ENCODE measurements around the gene TIMMDC1.

The TIMMDC1 gene, protein sequence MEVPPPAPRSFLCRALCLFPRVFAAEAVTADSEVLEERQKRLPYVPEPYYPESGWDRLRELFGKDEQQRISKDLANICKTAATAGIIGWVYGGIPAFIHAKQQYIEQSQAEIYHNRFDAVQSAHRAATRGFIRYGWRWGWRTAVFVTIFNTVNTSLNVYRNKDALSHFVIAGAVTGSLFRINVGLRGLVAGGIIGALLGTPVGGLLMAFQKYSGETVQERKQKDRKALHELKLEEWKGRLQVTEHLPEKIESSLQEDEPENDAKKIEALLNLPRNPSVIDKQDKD

DNA sequence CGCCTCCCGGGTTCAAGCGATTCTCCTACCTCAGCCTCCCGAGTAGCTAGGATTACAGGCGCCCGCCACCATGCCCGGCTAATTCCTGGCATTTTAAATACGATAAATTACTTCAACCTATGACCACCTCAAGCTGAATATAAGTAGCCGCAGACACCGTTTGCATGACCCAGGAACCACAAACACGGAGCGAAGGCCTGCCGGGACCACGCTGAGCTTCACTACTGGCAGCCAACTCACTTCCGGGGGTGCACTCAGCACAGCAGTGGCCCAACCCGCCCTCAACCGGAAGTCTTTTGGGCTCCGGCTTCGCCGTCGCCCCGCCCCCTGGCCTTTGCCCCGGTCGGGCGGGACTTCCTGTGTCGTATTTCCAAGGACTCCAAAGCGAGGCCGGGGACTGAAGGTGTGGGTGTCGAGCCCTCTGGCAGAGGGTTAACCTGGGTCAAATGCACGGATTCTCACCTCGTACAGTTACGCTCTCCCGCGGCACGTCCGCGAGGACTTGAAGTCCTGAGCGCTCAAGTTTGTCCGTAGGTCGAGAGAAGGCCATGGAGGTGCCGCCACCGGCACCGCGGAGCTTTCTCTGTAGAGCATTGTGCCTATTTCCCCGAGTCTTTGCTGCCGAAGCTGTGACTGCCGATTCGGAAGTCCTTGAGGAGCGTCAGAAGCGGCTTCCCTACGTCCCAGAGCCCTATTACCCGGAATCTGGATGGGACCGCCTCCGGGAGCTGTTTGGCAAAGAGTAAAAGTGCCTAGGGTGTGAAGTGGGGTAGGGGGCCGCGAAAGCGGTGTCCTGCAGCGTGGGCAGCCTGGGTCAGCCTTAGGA, at the start of gene TIMMDC1:
TSS of gene TIMMDC1 (plus strand) at position 362 of the 826 bp plus-strand sequence. CDS start at position 549, 187 bp downstream.
- peaks cover 19% of the 10 kb centered on the region for H3K36me3 ChIP-seq (ENCODE audit: control insufficient read depth, insufficient read depth, low read length)
- peaks cover 10% of the 10 kb centered on the region for H3K4me1 ChIP-seq (ENCODE audit: control insufficient read depth, insufficient read depth, low read length)
- H3K9me3 ChIP-seq (ENCODE audit: control insufficient read depth, insufficient read depth, low read depth, low read length) = no peaks in the 10 kb centered on the region
- H3K27ac ChIP-seq (ENCODE audit: low read depth, low read length) = peak within 1 kb of the TSS; percentile 92
- H3K27me3 ChIP-seq (ENCODE audit: control insufficient read depth, insufficient read depth, low read length) = no peaks in the 10 kb centered on the region
- peak within 1 kb of the TSS; percentile 98 for H3K9ac ChIP-seq (ENCODE audit: low read length)
- peak within 1 kb of the TSS; percentile 99 for H3K4me3 ChIP-seq (ENCODE audit: low read depth, low read length)

GRCh38 chr3:119453822-119454221, 44.5 kb upstream of the TIMMDC1 start:
- Histone ChIP-seq H3K9ac (ENCODE audit: low read length) (no peak overlapping the region), H3K36me3 (ENCODE audit: control insufficient read depth, insufficient read depth, low read length) (peaks cover 96% of the 10 kb centered on the region), H3K27me3 (ENCODE audit: control insufficient read depth, insufficient read depth, low read length) (no peaks in the 10 kb centered on the region), H3K27ac (ENCODE audit: low read depth, low read length) (no peak overlapping the region), H3K9me3 (ENCODE audit: control insufficient read depth, insufficient read depth, low read depth, low read length) (no peaks in the 10 kb centered on the region), H3K4me3 (ENCODE audit: low read depth, low read length) (no peak overlapping the region), H3K4me1 (ENCODE audit: control insufficient read depth, insufficient read depth, low read length) (no peaks in the 10 kb centered on the region)

- no peak overlapping the region for H3K9ac ChIP-seq (ENCODE audit: low read length)
- no peaks in the 10 kb centered on the region for H3K9me3 ChIP-seq (ENCODE audit: control insufficient read depth, insufficient read depth, low read depth, low read length)
- no peak overlapping the region for H3K4me3 ChIP-seq (ENCODE audit: low read depth, low read length)
- no peaks in the 10 kb centered on the region for H3K4me1 ChIP-seq (ENCODE audit: control insufficient read depth, insufficient read depth, low read length)
- no peaks in the 10 kb centered on the region for H3K27me3 ChIP-seq (ENCODE audit: control insufficient read depth, insufficient read depth, low read length)
- peaks cover 98% of the 10 kb centered on the region for H3K36me3 ChIP-seq (ENCODE audit: control insufficient read depth, insufficient read depth, low read length)
- no peak overlapping the region for H3K27ac ChIP-seq (ENCODE audit: low read depth, low read length)
These were observed 41.9 kb upstream of the TIMMDC1 start for GRCh38 chr3:119456469-119456868.

DNA sequence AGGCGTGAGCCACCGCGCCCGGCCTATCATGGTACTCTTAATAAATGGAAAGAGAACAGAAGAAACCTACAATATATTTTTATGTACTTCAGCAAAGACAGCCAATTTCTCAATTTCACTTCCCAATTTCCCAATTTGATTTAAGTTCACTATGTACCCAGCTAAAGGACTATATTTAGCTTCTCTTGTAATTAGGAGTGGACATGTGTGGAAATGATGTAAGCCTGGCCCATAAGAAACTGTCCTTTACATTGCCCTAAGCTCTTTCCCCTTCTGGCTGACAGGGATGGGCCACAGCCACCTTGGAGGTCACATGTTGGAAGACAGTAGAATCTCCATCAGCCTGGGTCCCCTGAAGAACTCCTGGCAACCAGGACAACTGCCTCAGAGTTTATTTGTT, 41.1 kb upstream of the TIMMDC1 start:
- H3K4me1 ChIP-seq (ENCODE audit: control insufficient read depth, insufficient read depth, low read length) = no peaks in the 10 kb centered on the region
- H3K9ac ChIP-seq (ENCODE audit: low read length) = no peak overlapping the region
- no peaks in the 10 kb centered on the region for H3K9me3 ChIP-seq (ENCODE audit: control insufficient read depth, insufficient read depth, low read depth, low read length)
- H3K36me3 ChIP-seq (ENCODE audit: control insufficient read depth, insufficient read depth, low read length) = peaks cover 98% of the 10 kb centered on the region
- H3K4me3 ChIP-seq (ENCODE audit: low read depth, low read length) = no peak overlapping the region
- no peaks in the 10 kb centered on the region for H3K27me3 ChIP-seq (ENCODE audit: control insufficient read depth, insufficient read depth, low read length)
- H3K27ac ChIP-seq (ENCODE audit: low read depth, low read length) = no peak overlapping the region

- no peaks in the 10 kb centered on the region for H3K27me3 ChIP-seq (ENCODE audit: control insufficient read depth, insufficient read depth, low read length)
- H3K4me3 ChIP-seq (ENCODE audit: low read depth, low read length) = peak within 1 kb of the TSS; percentile 82
- H3K36me3 ChIP-seq (ENCODE audit: control insufficient read depth, insufficient read depth, low read length) = peaks cover 38% of the 10 kb centered on the region
- peaks cover 8% of the 10 kb centered on the region for H3K4me1 ChIP-seq (ENCODE audit: control insufficient read depth, insufficient read depth, low read length)
- H3K27ac ChIP-seq (ENCODE audit: low read depth, low read length) = peak within 1 kb of the TSS; percentile 57
- peak within 1 kb of the TSS; percentile 89 for H3K9ac ChIP-seq (ENCODE audit: low read length)
- H3K9me3 ChIP-seq (ENCODE audit: control insufficient read depth, insufficient read depth, low read depth, low read length) = no peaks in the 10 kb centered on the region
These were observed 34.9 kb upstream of the TIMMDC1 start, which contains the start of gene TMEM39A for GRCh38 chr3:119463171-119464169. TSS of gene TMEM39A (minus strand) at chr3:119463615. CDS start at chr3:119462074, 1,541 bp downstream.

- Histone ChIP-seq H3K27ac (ENCODE audit: low read depth, low read length) (no peak overlapping the region), H3K36me3 (ENCODE audit: control insufficient read depth, insufficient read depth, low read length) (peaks cover 16% of the 10 kb centered on the region), H3K27me3 (ENCODE audit: control insufficient read depth, insufficient read depth, low read length) (no peaks in the 10 kb centered on the region), H3K9ac (ENCODE audit: low read length) (peak overlapping the region; percentile 48), H3K9me3 (ENCODE audit: control insufficient read depth, insufficient read depth, low read depth, low read length) (no peaks in the 10 kb centered on the region), H3K4me3 (ENCODE audit: low read depth, low read length) (peak overlapping the region; percentile 99), H3K4me1 (ENCODE audit: control insufficient read depth, insufficient read depth, low read length) (peaks cover 16% of the 10 kb centered on the region)
These were observed 30.3 kb upstream of the TIMMDC1 start for GRCh38 chr3:119468041-119468440.

DNA sequence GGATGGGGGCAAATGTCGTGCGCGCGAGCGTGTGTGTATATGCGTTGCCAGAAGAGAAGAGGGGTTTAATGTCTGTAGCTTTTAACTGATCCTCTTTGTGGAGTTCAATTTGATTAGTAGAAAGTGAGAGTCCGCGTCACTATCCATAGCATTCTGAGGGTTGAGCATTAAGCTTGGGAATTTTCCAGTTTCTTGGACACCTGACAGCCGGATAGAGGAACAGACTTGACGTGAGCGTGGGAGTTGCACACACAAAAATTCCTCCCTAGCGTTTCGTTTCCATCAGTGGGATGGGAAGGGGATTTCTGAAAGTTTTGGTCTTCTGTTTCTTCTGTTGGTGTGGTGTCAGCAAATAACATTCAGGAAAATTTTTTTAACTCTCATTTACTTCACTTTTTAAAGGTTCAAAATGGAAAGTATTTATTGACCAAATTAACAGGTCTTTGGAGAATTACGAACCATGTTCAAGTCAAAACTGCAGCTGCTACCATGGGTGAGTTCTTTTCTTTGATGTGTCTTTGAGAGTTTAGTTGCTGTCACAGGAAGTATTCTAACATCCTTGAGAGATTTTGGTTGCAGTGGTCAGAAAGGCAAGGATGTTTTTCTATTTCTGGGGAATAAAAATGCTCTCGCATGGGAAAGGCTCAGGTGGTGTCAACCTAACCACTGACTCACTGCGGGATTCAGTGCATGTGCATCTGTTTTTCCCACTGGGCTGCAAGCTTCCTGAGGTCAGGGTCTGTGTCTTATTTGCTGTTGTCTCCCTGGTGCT, 28.7 kb upstream of the TIMMDC1 start:
- Histone ChIP-seq H3K9me3 (ENCODE audit: control insufficient read depth, insufficient read depth, low read depth, low read length) (no peaks in the 10 kb centered on the region), H3K4me1 (ENCODE audit: control insufficient read depth, insufficient read depth, low read length) (peaks cover 12% of the 10 kb centered on the region), H3K36me3 (ENCODE audit: control insufficient read depth, insufficient read depth, low read length) (peaks cover 21% of the 10 kb centered on the region), H3K9ac (ENCODE audit: low read length) (peak overlapping the region; percentile 80), H3K27me3 (ENCODE audit: control insufficient read depth, insufficient read depth, low read length) (no peaks in the 10 kb centered on the region), H3K4me3 (ENCODE audit: low read depth, low read length) (peak overlapping the region; percentile 99), H3K27ac (ENCODE audit: low read depth, low read length) (no peak overlapping the region)

DNA sequence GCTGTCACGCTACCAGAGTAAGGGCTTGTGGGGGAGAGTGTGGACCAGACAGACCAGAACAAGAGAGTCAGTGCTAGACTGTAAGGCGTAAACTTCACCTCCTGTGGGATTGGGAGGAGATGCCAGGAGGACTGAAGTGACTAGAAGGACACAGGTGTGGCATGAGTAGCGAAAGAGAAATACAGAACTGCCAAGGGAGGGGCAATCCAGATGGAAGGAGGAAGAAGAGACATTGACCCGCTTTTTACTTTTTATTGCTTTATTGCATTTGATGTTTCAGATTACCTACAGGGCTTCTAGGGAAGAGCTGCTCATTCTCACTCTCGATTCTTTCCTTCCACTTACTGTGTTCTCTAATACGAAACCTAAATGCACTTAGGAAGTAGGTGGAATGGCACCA, 27.5 kb upstream of the TIMMDC1 start:
- H3K9me3 ChIP-seq (ENCODE audit: control insufficient read depth, insufficient read depth, low read depth, low read length) = no peaks in the 10 kb centered on the region
- peaks cover 12% of the 10 kb centered on the region for H3K4me1 ChIP-seq (ENCODE audit: control insufficient read depth, insufficient read depth, low read length)
- H3K27me3 ChIP-seq (ENCODE audit: control insufficient read depth, insufficient read depth, low read length) = no peaks in the 10 kb centered on the region
- peaks cover 27% of the 10 kb centered on the region for H3K36me3 ChIP-seq (ENCODE audit: control insufficient read depth, insufficient read depth, low read length)
- no peak overlapping the region for H3K4me3 ChIP-seq (ENCODE audit: low read depth, low read length)
- no peak overlapping the region for H3K9ac ChIP-seq (ENCODE audit: low read length)
- no peak overlapping the region for H3K27ac ChIP-seq (ENCODE audit: low read depth, low read length)

DNA sequence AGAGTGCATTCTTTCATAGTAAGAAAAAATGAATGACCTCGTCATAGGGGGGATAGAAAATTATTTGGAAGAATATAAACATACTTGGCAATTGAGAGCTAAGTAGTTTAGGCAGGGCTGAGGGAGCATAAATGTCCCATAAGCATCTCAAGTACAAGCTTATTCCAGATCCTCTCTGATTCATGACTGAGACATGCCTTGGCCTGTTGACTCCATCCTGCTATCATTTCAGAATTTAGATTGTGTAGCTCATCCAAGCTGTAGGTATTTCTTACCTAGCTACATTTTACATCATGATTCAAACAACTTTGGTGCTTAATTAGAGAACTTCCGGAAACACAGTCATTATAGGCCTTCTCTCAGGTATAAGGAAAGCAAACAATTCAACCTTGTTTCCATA, 17.3 kb upstream of the TIMMDC1 start:
- H3K27ac ChIP-seq (ENCODE audit: low read depth, low read length) = no peak overlapping the region

GRCh38 chr3:119483101-119483500, 15.2 kb upstream of the TIMMDC1 start:
- H3K27me3 ChIP-seq (ENCODE audit: control insufficient read depth, insufficient read depth, low read length) = no peaks in the 10 kb centered on the region
- no peak overlapping the region for H3K4me3 ChIP-seq (ENCODE audit: low read depth, low read length)
- no peak overlapping the region for H3K9ac ChIP-seq (ENCODE audit: low read length)
- no peaks in the 10 kb centered on the region for H3K9me3 ChIP-seq (ENCODE audit: control insufficient read depth, insufficient read depth, low read depth, low read length)
- peaks cover 42% of the 10 kb centered on the region for H3K36me3 ChIP-seq (ENCODE audit: control insufficient read depth, insufficient read depth, low read length)
- H3K27ac ChIP-seq (ENCODE audit: low read depth, low read length) = no peak overlapping the region
- no peaks in the 10 kb centered on the region for H3K4me1 ChIP-seq (ENCODE audit: control insufficient read depth, insufficient read depth, low read length)

More for the DNA sequence above, 17.3 kb upstream of the TIMMDC1 start:
- Histone ChIP-seq H3K9me3 (ENCODE audit: control insufficient read depth, insufficient read depth, low read depth, low read length) (no peaks in the 10 kb centered on the region), H3K27me3 (ENCODE audit: control insufficient read depth, insufficient read depth, low read length) (no peaks in the 10 kb centered on the region), H3K36me3 (ENCODE audit: control insufficient read depth, insufficient read depth, low read length) (peaks cover 39% of the 10 kb centered on the region), H3K4me3 (ENCODE audit: low read depth, low read length) (no peak overlapping the region), H3K9ac (ENCODE audit: low read length) (no peak overlapping the region), H3K4me1 (ENCODE audit: control insufficient read depth, insufficient read depth, low read length) (no peaks in the 10 kb centered on the region)
